HG03066 (cell line): ENCODE data around the gene USP15.
"Not testable (repeated sequence)": the region's sequence is repeated elsewhere in the genome, so short reads cannot be mapped to it uniquely, and the experiment has no call there.

Source experiments
- ATAC-seq: cut with Tn5 transposase; IDR thresholded peaks from one replicate; pipeline ENCODE4 v1.9.1; 2021; ENCODE audit warnings: low read depth; ENCODE audit not compliant: unreplicated experiment

USP15 gene

GRCh38 chr12:62313727-62314380, 53.6 kb downstream of the USP15 start:
- ATAC-seq: no peak

GRCh38 chr12:62317017-62317416, 56.8 kb downstream of the USP15 start:
- ATAC-seq: no peak

DNA sequence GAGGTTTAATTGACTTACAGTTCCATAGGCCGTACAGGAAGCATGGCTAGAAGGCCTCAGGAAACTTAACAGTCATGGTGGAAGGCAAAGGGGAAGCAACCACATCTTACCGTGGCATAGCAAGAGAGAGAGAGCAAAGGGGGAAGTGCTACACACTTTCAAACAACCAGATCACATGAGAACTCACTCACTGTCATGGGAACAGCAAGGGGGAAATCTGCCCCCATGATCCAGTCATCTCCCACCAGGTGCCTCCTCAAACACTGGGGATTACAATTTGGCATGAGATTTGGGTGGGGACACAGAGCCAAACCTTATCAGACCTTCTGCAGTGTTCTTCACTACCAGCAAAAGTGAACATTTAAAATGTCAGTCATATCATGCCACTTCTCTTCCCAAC, 58.9 kb downstream of the USP15 start:
- ATAC-seq: no peak

DNA sequence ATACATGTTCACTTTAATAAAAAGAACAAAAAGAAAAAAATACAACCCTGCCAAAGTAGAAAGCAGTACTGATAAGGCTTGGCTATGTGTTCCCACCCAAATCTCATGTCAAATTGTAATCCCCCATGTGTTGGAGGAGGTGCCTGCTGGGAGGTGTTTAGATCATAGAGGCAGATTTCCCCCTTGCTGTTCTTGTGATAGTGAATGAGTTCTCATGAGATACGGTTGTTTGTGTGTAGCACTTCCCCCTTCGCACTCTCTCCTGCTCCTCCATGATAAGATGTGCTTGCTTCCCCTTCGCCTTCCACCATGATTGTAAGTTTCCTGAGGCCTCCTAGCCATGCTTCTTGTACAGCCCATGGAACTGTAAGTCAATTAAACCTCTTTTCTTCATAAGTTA, 59.9 kb downstream of the USP15 start:
- no peak for ATAC-seq

GRCh38 chr12:62323386-62323785, 63.2 kb downstream of the USP15 start:
- ATAC-seq: no peak

DNA sequence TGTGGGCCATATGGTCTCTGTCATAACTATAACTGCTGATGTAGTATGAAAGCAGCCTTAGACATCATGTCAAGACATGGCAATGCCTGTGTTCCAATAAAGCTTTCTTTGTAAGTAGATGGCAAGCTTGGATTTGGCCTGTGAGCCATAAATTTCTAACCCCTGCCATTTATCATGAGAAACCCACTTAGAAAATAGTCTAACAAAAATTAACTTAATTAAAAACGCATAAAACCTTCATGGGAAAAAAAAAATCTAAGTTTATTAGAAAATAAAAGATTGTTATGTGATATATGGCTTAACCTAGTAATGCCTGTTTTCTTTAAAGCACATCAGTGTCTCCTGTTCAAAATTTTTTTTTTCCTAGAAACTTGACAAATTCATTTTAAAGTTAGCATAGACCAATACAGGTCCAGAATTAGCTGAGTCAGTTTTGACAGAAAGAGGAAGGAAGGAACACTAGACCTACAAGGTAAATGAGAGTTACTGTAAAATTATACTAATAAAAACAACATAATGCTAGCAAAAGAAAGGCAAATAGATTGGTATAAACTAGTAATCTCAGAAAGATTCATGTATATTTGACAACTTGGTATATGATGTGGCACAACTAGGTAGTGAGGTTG, 68.2 kb downstream of the USP15 start:
- no peak for ATAC-seq

- peak; percentile 63 for ATAC-seq
Observed at GRCh38 chr12:62331306-62331705, 71.1 kb downstream of the USP15 start.

GRCh38 chr12:62332598-62332997, 72.4 kb downstream of the USP15 start:
- no peak for ATAC-seq

GRCh38 chr12:62335057-62335456, 74.9 kb downstream of the USP15 start:
- no peak for ATAC-seq

DNA sequence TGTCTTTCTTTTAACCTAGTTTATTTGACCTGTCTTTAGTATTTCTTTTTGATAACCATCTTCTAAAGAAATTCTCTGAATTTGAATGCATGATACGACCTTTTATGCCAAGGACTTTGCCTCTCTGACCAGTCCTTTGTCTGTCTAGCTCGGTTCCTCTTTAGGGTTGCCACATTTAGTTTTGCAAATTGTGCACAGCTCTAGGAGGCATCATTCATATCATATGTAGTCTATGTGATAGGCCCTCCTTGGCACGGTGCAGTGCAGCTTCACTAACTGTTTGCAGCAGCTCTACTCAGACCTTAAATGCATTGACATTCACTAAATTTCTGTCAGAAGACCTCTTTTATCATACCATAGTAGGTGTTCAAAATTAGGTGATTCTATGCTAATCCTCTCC, 75.6 kb downstream of the USP15 start:
- ATAC-seq: no peak

DNA sequence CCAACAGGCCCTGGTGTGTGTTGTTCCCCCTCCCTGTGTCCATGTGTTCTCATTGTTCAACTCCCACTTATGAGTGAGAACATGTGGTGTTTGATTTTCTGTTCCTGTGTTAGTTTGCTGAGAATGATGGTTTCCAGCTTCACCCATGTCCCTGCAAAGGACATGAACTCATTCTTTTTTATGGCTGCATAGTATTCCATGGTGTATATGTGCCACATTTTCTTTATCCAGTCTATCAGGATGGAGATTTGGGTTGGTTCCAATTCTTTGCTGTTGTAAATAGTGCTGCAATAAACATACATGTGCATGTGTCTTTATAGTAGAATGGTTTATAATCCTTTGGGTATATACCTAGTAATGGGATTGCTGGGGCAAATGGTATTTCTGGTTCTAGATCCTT, 77.4 kb downstream of the USP15 start:
- not testable (repeated sequence) for ATAC-seq

- not testable (repeated sequence) for ATAC-seq
Observed at GRCh38 chr12:62342614-62343303, 82.6 kb downstream of the USP15 start.

DNA sequence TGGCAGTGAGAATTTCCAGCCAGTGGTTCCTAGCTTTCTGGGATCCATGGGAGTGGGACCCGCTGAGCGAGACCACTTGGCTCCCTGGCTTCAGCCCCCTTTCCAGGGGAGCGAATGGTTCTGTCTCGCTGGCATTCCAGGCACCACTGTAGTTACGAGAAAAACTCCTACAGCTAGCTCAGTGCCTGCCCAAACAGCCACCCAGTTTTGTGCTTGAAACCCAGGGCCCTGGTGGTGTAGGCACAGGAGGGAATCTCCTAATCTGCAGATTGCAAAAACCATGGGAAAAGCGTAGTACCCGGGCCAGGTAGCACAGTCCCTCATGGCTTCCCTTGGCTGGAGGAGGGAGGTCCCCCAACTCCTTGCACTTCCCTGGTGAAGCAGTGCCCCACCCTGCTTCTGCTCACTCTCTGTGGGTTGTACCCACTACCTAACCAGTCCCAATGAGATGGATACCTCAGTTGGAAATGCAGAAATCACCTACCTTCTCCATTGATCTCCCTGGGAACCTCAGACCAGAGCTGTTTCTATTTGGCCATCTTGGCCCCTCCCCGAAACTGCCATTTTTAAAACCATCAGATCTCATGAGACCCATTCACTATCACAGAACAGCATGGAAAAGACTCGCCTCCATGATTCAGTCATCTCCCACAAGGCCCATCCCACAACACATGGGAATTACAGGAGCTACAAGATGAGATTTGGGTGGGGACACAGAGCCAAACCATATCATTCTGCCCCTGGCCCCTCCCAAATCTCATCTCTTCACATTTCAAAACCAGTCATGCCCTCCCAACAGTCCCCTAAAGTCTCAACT, 83.3 kb downstream of the USP15 start:
- not testable (repeated sequence) for ATAC-seq

- not testable (repeated sequence) for ATAC-seq
Observed at GRCh38 chr12:62344731-62345556, 84.7 kb downstream of the USP15 start.

GRCh38 chr12:62345667-62346066, 85.5 kb downstream of the USP15 start:
- no peak for ATAC-seq

DNA sequence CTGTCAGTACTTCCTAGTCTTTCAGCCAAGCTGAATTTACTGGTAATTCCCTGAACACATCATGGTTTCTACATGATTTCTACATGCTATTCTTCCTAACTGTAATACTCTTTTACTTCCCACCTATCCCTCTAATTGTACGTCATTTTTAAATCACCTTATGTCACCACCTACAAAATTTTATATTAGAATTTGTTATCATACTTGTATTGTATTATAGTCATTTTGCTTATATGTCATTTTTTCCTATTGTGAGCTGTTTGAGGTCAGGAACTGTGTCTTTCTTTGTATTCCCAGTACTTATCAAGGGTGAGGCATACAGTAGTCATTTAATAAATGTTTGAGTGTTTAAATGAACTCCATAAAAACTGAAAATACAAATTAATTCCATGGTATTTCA, 86.6 kb downstream of the USP15 start:
- no peak for ATAC-seq

DNA sequence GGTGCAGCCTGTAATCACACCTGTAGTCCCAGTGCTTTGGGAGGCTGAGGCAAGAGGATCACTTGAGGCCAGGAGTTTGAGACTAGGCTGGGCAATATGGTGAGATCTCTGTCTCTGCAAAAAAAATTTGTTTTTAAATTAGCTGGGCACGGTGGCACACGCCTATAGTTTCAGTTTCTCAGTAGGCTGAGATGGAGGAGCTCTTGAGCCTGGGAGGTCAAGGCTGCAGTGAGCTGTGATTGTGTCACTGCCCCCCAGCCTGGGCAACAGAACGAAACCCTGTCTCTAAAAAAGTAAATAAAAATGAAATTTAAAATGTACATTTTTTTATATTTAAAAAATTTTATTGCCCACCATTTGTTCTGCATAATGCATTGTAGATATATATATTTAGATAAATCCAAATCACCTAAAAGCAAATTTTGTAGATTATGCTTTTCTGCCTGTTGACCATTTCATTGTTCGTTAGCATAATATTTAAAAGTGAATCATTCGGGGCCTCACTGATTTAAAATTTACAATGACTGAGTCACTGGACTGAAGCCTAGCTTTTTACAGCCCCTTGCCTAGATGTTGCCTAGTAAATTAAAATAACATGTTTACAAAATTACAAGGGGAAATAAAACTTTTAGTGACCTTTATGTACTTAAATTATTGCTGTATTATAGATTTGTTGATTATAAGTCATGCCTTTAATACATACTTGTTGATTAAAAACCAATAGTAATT, 87.9 kb downstream of the USP15 start:
- no peak for ATAC-seq

DNA sequence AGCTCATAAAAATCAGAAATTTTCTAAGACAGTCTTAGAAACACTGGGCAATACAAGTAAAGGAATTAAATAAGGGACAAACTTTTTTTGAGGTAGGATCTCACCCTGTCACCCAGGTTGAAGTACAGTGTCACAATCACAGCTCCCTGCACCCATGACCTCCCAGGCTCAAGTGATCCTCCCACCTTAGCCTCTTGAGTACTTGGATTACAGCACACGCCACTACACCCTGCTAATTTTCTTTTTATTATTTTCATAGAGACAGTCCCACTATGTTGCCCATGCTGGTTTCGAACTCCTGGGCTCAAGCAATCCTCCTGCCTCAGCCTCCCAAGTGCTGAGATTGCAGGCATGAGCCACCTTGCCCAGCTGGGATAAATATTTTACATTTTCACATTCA, 90.3 kb downstream of the USP15 start:
- no peak for ATAC-seq

GRCh38 chr12:62351326-62351725, 91.1 kb downstream of the USP15 start:
- no peak for ATAC-seq

- ATAC-seq: no peak
Observed at GRCh38 chr12:62361048-62361447, 100.8 kb downstream of the USP15 start.
